ENCODE measurements around the gene CHST11.

GRCh38 chr12:104697186-104697585, 240.4 kb downstream of the CHST11 start:
- TF ChIP-seq CTCF (IDR thresholded peaks at IDR 0.05; ENCODE audit: low read depth, low read length, missing input control) (no peak), REST (IDR thresholded peaks at IDR 0.05) (no peak), TAF1 (conservative IDR thresholded peaks at IDR 0.05) (no peak), RAD21 (IDR thresholded peaks at IDR 0.05) (no peak), JUND (IDR thresholded peaks at IDR 0.05) (no peak), MAX (IDR thresholded peaks at IDR 0.05) (no peak), GABPA (IDR thresholded peaks at IDR 0.05 in 1 of 2, conservative IDR thresholded peaks at IDR 0.05 in 1 of 2) (no peak)

Data from liver (tissue), 3 donors.